Endothelial cell of umbilical vein (primary cell): ENCODE measurements around the gene SLC14A1.

Experiments used
- POLR2AphosphoS5 ChIP-seq: IDR thresholded peaks from 2 replicates; pipeline ENCODE4 v1.6.1; 2012; ENCODE audit warnings: low read depth, mild to moderate bottlenecking, control low read depth, low read length, moderate library complexity; ENCODE audit not compliant: insufficient read depth
- TF ChIP-seq, protein P1 (sequence below), 2 donors: IDR thresholded peaks; 1 replicate in 1 of 2; 2 replicates in 1 of 2; pipeline ENCODE4 v1.5.1; 2011; ENCODE audit warnings: low read length in 2 of 2, mild to moderate bottlenecking in 2 of 2, moderate library complexity in 2 of 2, control low read depth in 1 of 2, inconsistent platforms in 1 of 2, low read depth in 1 of 2; ENCODE audit not compliant: insufficient read depth in 1 of 2; ENCODE audit errors: extremely low read depth in 1 of 2

- TF ChIP-seq, protein P1, sequence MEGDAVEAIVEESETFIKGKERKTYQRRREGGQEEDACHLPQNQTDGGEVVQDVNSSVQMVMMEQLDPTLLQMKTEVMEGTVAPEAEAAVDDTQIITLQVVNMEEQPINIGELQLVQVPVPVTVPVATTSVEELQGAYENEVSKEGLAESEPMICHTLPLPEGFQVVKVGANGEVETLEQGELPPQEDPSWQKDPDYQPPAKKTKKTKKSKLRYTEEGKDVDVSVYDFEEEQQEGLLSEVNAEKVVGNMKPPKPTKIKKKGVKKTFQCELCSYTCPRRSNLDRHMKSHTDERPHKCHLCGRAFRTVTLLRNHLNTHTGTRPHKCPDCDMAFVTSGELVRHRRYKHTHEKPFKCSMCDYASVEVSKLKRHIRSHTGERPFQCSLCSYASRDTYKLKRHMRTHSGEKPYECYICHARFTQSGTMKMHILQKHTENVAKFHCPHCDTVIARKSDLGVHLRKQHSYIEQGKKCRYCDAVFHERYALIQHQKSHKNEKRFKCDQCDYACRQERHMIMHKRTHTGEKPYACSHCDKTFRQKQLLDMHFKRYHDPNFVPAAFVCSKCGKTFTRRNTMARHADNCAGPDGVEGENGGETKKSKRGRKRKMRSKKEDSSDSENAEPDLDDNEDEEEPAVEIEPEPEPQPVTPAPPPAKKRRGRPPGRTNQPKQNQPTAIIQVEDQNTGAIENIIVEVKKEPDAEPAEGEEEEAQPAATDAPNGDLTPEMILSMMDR (IDR thresholded peaks at IDR 0.05; ENCODE audit: extremely low read depth in 1 of 2, insufficient read depth in 1 of 2, low read depth in 1 of 2, low read length in 2 of 2): peak; percentile 71 to 85
- TF ChIP-seq POLR2AphosphoS5: no peak
These were observed 32.8 kb upstream of the SLC14A1 start for GRCh38 chr18:45690975-45691815.
